ENCODE results near the gene TM9SF4. TPM values are rescaled to one million over a fixed set of nuclear protein-coding genes. Genes with fewer than 3 reads are reported as not detected.

Gene TM9SF4
- total and polyA plus RNA-seq, 2 of the 8 experiments (the other 6 are each of a cell fraction or from before 2014, with no cell fraction given), result 38.4 to 68.7 TPM

DNA sequence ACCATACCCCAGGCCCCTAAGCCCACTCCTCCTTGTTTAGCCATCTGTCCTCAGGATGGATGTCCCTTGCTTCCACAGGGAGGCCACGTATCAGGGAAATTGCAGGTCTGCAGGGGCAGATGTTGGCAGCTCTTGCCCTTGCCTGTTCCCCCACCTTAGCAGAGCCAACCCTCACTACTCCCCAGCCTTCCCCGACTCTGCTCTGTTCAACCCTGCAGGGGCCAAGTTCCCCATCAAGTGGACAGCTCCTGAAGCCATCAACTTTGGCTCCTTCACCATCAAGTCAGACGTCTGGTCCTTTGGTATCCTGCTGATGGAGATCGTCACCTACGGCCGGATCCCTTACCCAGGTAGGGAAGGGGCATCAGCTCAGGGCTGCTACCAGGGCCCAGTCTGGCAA, 10.7 kb upstream of the TM9SF4 start (continued):
- TF ChIP-seq, protein P1, sequence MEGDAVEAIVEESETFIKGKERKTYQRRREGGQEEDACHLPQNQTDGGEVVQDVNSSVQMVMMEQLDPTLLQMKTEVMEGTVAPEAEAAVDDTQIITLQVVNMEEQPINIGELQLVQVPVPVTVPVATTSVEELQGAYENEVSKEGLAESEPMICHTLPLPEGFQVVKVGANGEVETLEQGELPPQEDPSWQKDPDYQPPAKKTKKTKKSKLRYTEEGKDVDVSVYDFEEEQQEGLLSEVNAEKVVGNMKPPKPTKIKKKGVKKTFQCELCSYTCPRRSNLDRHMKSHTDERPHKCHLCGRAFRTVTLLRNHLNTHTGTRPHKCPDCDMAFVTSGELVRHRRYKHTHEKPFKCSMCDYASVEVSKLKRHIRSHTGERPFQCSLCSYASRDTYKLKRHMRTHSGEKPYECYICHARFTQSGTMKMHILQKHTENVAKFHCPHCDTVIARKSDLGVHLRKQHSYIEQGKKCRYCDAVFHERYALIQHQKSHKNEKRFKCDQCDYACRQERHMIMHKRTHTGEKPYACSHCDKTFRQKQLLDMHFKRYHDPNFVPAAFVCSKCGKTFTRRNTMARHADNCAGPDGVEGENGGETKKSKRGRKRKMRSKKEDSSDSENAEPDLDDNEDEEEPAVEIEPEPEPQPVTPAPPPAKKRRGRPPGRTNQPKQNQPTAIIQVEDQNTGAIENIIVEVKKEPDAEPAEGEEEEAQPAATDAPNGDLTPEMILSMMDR (IDR thresholded peaks at IDR 0.05; ENCODE audit: control extremely low read depth in 1 of 3, insufficient read depth in 1 of 3, low read depth in 1 of 3, low read length in 3 of 3), result no peak
- no peak for TF ChIP-seq SP1 (IDR thresholded peaks at IDR 0.05; ENCODE audit: low read depth, low read length)
- TF ChIP-seq, protein P2, sequence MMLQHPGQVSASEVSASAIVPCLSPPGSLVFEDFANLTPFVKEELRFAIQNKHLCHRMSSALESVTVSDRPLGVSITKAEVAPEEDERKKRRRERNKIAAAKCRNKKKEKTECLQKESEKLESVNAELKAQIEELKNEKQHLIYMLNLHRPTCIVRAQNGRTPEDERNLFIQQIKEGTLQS (IDR thresholded peaks at IDR 0.05; ENCODE audit: insufficient read depth, low read depth, low read length), result no peak

Measured in H1 (cell line).